Lower leg skin (tissue), 4 donors: ENCODE measurements around the gene FOXP1. TPM values are rescaled to one million over a fixed set of nuclear protein-coding genes. Genes with fewer than 3 reads are reported as not detected.
"Not testable (repeated sequence)": the region's sequence is repeated elsewhere in the genome, so short reads cannot be mapped to it uniquely, and the experiment has no call there.

Source experiments
- DNase-seq, 2 donors: peaks; one replicate each; pipeline ENCODE4 v3.0.0-alpha.2; 2019; ENCODE audit warnings: low spot score in 2 of 2
- H3K4me3 ChIP-seq: fragments of 200-600 bp; sonication (generic); 2 replicates; pipeline ENCODE4 v1.5.1; 2017; ENCODE audit warnings: mild to moderate bottlenecking, low read depth; ENCODE audit not compliant: poor library complexity, severe bottlenecking
- CTCF ChIP-seq, 3 donors: fragments of 450-650 bp; IDR thresholded peaks; one replicate each; pipeline ENCODE4 v1.5.1; 2016; ENCODE audit warnings: antibody characterized with exemption in 3 of 3, mild to moderate bottlenecking in 3 of 3, moderate library complexity in 2 of 3
- POLR2A ChIP-seq, 2 donors: fragments of 450-650 bp; IDR thresholded peaks; one replicate each; pipeline ENCODE4 v1.6.1; 2016 to 2017; ENCODE audit warnings: antibody characterized with exemption in 2 of 2, mild to moderate bottlenecking in 1 of 2, moderate library complexity in 1 of 2
- WGBS, 2 donors: methylation state at CpG; one replicate each; pipeline ENCODE4 v1.1.5; 2018; 5-methylcytosine and 5-hydroxymethylcytosine counted together
- intact Hi-C: fragments of 100-400 bp; cut with DNase I; formaldehyde crosslinking; loops from one replicate; pipeline ENCODE4 v1.15.0; 2023; ENCODE audit warnings: low total_unique reads
- total RNA-seq, 4 donors: library from RNA; depleted of rRNA; stranded (reverse); fragments of >200 nt; gene quantifications; one replicate each; pipeline ENCODE4 v1.1.0, GENCODE V29; 2016

Gene FOXP1
- total RNA-seq, 4 donors from 2014 or later: 46.6 to 66.6 (median 55.2) TPM

- 79 to 80% methylated on average over 1 of the region's 1 CpG for WGBS, 2 donors
- no peak overlapping the region for H3K4me3 ChIP-seq
- TF ChIP-seq CTCF (IDR thresholded peaks at IDR 0.05): no peak
- TF ChIP-seq POLR2A (IDR thresholded peaks at IDR 0.05): no peak
- intact Hi-C loops: no loop called here
- no peak for DNase-seq
These were observed 253.7 kb downstream of the FOXP1 start for GRCh38 chr3:71329817-71330216.

GRCh38 chr3:71328926-71329325 is 254.6 kb downstream of the FOXP1 start:
- H3K4me3 ChIP-seq: no peak overlapping the region
- TF ChIP-seq CTCF (IDR thresholded peaks at IDR 0.05) (no peak), POLR2A (IDR thresholded peaks at IDR 0.05) (no peak)
- WGBS, 2 donors: 94 to 97% methylated on average over 8 of the region's 8 CpGs
- intact Hi-C loops: no loop called here
- DNase-seq: no peak

- TF ChIP-seq POLR2A (IDR thresholded peaks at IDR 0.05) (no peak), CTCF (IDR thresholded peaks at IDR 0.05) (no peak)
- no peak overlapping the region for H3K4me3 ChIP-seq
- intact Hi-C loops: no loop called here
- WGBS, 2 donors: 69 to 78% methylated on average over 4 of the region's 4 CpGs
- DNase-seq: no peak
These were observed 255.6 kb downstream of the FOXP1 start for GRCh38 chr3:71327936-71328335.

GRCh38 chr3:71325715-71326114 is 257.8 kb downstream of the FOXP1 start:
- no peak for TF ChIP-seq CTCF (IDR thresholded peaks at IDR 0.05)
- no peak for TF ChIP-seq POLR2A (IDR thresholded peaks at IDR 0.05)
- 91 to 92% methylated on average over 3 of the region's 3 CpGs for WGBS, 2 donors
- no peak overlapping the region for H3K4me3 ChIP-seq
- intact Hi-C loops: no loop called here
- DNase-seq: no peak

- 95 to 96% methylated on average over 5 of the region's 5 CpGs for WGBS, 2 donors
- intact Hi-C loops: not testable (repeated sequence)
These were observed 259.3 kb downstream of the FOXP1 start for GRCh38 chr3:71324224-71324623.

GRCh38 chr3:71323558-71323957 is 260.0 kb downstream of the FOXP1 start:
- TF ChIP-seq CTCF (IDR thresholded peaks at IDR 0.05) (no peak), POLR2A (IDR thresholded peaks at IDR 0.05) (no peak)
- no peak for DNase-seq
- no peak overlapping the region for H3K4me3 ChIP-seq
- intact Hi-C loops: no loop called here
- 94 to 97% methylated on average over 5 of the region's 5 CpGs for WGBS, 2 donors

More at GRCh38 chr3:71324224-71324623, 259.3 kb downstream of the FOXP1 start:
- not testable (repeated sequence) for H3K4me3 ChIP-seq, DNase-seq
